DMS153 (cell line): ENCODE results near the gene AKAP6.

Experiments used
- DNase-seq: peaks from one replicate; lab custom pipeline; 2025; lab: John Stamatoyannopoulos, UW

AKAP6 gene

DNA sequence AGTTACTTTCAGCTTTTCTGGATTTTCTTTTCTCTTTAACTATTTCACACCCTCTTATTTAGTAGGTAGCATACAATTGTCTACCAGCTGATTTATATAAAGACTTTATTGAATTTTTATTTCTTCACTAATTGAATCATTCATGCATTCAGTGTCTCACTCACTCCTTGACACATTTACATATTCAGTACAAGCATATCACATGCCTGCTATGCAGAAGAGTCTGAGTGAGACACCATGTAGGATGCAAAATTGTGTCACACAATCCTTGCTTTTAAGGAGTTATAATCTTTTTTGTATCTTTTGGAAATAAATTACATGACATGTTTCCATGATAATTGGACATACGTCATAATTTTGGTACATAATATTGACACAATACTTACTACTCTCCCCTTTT is 83.0 kb downstream of the AKAP6 start:
- no peak for DNase-seq

DNA sequence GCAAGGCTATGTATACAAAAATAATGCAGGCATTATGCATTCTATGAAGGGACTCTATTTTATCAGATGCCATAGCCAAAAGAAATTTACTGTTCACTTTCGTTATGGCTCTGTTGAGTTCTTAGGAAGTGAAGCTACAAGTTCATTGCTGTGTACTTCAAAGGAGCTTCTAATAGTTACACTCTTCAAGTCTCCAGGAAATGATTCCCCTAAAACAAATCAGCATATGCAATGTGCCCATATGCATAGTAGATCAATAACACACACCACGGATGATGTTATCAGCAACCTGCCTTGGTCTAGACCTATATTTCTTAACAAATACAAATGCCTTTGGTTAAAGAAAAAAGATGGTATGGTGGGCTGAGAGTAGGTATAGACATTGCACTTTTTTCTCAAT is 83.4 kb downstream of the AKAP6 start:
- no peak for DNase-seq

DNA sequence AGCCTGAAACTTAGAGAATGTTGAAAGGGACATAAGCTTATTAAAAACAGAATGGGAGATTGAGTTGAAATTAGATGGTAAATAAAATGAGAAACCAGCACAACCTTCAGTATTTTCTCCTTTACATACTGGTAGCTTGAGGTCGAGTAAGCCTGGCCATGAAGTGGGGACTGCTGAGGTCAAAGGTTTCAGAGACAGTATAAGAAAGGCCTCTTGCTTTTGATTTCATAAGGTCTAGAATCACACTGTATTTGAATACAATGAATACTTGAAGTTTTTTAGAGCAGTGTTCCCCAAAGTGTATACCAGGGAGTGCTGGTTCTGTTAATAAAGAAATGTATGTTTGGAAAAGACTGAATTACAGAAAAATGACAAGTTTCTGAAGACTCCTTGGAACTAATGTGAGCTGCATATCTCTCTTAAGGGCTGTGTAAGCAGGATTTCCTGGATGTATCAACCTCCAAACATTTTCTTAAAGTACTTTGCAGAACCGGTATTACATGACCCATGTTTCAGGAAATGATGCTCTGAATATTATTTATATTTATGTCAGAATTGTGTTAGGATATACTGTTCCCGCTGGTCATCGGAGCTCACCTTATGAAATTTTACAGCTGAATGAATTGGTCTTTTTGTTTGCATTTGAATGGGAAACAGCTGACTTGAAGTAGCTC is 85.0 kb downstream of the AKAP6 start:
- no peak for DNase-seq

DNA sequence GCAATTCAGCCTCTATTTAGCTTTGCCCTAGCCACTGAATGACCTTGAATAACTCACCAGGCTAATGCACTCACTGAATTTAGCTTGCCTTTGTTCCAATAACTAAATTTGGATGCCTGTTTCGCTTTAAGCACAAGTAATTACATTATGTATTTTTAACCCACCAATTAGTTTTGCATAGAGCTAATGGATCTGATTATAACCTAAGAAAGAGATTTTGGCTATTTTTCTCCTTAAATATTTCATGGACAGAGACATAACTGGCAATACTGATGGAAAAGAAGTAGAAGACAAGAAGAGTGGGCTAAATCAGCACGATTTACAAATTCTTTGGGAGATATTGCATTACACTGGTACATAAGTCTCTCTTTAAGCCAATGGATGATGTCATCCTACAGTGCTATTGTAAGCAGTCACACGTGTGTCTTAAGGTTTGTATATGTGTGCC is 85.7 kb downstream of the AKAP6 start:
- DNase-seq: no peak

DNA sequence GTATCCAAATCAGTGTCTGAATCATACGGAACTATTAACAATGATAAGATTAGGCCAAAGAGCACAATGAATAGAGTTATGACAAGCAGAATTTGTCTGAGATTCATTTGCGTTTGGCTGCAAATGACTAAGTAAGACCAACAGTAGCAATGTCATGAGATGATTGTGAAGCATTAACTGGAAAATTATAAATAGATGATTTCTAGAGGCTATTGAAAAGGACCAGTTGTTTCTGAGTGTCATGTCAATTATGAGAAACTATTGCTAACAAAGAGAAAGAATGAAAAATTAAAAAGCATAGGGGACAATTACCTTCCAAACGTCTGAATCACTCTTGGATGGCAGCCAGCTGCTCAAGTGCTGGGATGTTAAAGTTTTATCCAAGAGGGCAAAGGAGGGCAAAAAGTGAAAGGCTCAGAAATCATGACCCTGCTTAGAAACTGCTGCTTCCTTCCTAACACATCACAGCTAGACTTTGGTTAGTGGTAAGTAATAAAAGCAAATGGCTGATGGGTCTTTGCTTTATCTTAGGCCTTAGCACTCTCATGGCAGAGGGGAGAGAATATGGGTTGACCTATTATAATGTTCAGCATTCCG is 89.0 kb downstream of the AKAP6 start:
- DNase-seq: no peak

DNA sequence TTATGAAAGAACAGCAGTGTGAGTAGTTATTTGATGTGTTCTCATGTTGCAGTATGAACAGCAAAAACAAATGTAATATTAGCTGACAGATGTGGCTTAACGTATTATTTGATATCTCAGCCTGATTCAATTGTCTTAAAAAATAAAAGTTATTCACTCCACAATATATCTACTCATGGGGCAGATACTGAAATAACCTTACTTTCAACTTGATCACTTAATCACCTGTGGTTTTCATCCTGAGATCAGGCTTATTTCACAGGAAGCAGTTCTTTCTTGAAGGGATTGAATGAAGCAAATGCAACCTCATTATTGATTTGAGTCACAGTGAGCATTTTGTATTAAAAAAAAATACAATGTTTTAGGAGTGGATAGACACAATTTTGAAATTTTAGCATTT is 90.3 kb downstream of the AKAP6 start:
- DNase-seq: no peak

DNA sequence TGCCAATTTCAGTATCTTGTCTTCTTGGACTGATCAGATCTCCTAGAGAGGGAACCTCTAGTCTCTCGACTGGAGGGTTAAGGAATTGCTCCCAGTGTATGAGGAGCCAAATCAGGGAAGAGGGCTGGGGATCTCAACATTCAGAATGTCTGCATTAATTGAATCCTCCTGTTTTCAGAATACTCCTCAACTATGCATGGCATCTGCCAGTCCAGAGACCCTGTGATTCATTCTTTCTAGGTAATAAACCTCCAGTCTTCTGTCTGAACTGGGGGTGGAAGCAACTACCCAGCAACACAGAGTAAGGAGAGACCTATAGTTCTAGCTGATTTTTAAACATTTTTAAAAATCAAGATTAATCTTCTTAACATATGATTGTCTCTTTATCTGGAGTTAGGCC is 92.7 kb downstream of the AKAP6 start:
- DNase-seq: no peak

DNA sequence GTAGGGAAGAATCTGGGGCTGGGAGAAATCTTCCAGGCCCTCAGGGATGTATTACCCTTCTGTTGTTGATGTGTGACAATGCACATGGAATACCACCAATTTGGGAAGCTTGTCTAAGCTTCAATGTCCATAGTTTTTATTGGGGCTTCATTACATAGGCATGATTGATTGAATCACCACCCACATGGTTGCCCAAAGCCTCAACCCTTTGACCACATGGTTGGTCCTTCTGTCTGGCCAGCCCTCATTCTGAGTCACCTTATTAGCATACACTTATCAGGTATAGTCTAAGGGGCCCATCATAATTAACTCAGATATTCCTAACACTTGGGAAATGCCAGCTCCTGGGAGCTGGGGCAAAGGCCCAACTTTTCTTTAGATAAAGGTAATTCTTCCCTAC is 93.3 kb downstream of the AKAP6 start:
- no peak for DNase-seq

DNA sequence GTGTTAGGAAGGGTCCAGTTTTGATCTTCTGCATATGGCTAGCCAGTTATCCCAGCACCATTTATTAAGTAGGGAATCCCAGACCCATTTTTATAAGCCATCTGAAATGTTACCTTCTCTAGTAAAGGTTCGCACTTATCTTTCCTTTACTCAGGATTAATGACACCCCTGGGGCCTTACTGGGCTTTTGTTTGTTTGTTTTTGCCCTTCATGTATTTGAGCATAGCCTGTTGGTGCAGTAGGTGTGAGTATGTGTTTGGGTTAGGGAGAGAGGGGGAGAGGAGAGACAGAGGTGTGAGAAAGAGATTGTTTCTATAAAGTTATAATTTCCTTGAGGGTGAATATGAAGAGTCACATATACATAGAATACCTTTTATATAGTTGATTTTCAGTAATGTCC is 96.9 kb downstream of the AKAP6 start:
- peak; percentile 61 for DNase-seq

DNA sequence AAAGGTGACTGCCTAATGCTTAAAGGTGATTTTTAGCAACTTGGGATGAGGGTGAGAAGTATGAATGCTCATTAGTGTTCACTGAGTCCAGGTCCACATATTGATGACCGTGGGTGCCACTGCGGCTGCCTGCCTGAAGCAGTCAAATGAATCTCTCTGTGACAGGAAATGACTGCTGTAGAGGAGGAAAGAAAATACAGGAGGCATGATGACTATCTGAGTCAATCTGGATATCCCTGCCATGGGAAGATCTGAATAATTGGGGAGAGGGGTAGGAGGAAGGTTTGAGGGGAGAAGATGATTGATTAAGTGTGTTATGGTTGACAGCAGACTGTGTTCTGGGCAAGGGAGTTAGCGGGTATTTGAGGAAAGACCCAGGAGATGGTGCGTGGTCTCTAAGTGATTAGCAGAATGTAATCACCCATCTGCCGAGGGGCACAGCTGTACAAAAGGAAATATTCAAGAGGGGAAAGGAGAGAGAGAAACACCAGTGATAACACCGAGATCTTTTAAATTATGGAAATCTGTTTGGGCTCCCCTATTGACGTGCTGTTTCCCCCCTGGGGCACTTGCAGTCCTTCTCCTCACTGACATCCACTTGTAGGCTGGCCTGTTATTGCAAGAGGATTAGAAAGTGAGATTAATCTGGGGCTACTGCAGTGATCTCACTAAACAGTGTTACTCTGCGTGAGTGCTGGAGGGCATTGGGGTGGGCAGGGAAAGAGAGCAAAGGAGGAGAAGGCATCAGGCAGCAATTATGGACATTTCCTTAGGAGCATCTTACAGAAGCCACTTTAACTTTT is 97.7 kb downstream of the AKAP6 start:
- peak; percentile 40 for DNase-seq

DNA sequence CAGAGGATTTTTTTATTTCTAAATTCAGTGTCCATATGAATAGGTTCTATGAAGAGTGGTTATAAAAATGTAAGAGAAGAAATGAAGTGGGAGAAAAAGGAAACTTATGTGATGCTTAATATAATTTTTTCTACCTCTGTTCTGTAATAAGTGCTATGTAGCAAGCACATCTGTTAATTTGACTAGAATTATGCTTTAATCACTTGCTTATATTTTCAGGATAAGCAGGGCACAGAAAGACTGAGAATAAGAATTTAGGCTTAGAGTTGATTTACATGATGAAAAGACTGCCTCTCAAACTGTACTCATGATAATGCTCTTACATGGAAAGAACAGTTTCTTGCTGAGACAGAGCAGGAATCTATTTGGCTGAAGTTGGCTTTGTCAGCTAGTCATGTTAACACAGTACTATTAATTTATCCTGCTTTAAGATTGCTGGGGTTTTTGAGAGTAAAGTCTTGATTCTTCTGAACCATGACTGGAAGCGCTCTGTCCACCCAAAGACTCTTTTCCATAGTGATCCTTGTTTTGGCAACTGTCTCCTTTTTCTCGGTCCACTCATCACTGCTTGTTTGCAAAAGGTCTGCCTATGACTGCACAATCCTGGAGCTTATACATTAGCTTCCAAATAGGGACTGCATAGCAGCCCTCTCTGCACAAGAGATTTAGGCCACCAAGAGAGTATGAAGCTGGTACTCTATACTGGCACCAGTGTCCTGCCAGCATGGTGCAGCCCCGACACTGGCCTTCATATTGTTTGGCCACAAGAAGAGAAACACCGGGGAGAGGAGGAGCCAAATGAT is 98.8 kb downstream of the AKAP6 start:
- no peak for DNase-seq

DNA sequence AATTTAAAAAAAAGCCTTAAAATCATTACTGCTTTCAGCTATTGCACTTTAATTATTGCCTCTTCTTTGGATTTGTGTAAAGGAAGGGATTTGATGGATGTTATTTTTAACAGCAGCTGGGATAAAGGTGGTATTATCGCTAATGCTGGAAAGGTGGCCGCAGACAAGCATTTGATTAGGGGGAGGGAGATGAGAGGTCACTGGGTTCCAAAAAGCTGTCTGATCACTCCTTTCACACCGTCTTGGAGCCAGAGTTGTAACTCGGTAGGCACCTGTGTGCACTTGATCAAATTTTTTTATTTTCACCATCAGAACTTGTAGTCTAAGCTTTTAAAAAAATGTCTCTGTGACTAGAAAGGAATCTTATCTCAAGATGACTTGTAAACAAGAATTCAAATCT is 99.8 kb downstream of the AKAP6 start:
- DNase-seq: no peak

DNA sequence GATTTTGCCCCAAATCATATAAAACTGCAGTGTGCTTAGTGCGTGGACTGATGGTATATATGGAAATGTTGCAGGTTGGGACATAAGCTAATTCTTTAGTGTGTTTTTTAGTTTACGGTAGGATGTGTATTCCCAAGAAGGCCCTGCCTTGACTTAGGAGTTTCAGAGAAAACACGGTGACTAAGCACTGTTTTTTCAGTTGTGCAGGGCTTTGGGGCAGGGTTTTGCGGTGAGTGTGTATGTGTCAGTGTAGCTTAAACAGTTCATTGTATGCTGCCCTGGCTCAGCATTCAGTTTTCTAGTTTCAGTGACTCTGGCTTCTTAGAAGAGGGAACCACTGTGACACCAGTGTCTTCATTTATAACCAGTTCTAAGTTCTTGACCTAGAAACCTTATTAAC is 101.2 kb downstream of the AKAP6 start:
- DNase-seq: no peak

DNA sequence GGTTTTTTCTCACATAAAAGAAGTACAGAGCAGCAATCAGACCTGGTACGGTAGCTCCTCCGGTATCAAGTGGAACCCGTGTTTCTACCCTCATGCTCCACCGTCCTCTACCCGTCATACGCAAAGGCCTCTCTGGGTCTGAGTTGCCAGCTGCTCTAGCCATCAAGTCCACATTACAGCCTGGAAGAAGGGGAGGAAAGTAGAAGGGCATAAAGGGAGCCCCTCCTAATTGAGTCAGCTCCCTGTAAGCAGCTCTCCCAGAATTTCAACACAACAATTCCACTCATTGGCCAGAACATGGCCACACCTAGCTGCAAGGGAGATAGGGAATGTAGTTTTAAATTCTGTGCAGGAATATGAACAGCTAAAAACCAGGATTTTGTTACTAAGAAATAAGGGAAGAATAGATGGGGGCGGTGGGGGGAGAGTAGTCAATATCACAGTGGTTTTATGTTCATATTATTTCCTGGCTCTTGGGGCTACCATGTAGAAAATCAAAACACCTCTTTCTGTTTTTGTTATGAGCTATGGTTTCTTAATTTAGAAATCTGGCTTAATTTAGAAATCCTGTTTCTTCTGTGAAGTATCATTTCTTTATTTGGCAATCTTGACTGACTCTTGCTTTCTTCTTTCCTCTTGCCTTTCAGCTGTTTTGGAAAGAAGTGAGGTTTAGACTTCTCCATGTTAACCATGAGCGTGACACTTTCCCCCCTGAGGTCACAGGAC is 103.9 kb downstream of the AKAP6 start:
- DNase-seq: no peak

DNA sequence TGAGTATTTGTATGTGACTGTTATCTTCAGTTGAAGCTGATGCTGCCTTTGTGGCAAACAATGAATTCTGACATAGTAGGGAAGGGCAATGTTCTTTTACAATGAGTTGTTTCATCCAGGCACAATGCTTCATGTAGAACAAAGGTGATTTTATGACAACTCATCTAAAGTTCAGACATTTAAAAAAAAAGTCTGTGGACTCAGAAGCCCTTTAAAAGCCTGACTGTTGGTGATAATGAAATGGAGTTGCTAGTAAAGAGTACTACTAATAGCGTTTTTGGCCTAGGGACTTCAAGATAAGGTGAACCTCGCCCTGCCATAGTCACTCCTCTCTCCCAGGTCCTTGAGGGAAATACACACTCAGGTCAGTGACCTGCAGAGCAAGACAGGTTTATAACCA is 105.1 kb downstream of the AKAP6 start:
- DNase-seq: no peak

DNA sequence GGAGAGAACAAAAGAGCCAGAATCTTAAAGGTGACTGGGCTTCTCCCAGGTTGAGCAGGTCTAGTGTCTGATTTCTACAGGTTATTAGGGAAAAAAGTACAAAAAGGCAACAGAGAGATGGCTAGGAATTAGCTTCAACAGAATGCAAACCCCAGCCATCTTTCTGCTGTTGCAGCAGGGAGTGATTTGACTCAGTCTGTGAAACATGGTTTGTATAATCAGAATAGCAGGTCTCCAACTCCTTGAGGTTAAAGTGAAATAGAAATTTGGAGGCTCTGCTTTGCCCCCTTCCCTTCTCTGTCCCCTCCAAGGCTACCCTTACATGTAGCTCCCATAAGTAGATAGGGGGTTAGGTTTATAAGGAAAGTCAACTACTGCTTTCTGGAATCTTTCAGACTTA is 105.8 kb downstream of the AKAP6 start:
- no peak for DNase-seq

DNA sequence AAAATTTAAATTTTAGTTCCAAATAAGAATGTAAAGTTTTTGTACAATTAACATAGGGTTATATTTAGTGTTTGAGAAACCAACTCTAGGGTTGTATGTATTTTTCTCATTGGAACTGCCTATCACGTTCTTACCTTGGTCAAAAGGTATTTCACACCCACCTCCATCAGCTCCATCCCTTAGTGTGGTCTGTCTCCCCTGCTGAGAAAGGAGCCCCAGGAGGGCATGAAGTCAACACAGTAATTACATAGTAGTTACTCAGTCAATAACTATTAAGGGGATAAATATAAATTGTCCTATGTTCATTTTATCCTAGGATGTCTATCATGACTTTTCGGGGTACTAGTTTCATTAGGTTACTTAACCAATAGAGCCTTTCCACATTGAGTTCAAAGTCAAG is 106.3 kb downstream of the AKAP6 start:
- DNase-seq: no peak

DNA sequence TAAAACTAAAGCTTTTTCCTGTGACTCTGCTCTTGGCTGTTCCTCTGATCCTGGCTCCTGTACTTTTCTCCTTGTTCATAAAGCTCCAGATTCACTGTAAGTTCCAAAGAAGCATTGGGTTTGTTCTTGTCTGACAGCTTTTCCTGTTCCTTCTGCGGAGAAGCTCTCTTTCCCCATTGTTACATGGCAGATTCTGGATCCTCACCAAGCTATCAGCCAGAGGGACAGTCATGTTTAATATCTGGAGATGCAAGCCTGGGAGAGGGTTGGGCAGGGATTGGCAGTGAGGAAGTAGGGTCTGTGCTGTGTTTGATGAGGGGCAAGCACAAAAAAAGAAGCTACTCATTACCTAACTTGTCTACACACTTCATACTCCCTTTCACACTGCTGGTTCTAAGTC is 107.9 kb downstream of the AKAP6 start:
- no peak for DNase-seq

DNA sequence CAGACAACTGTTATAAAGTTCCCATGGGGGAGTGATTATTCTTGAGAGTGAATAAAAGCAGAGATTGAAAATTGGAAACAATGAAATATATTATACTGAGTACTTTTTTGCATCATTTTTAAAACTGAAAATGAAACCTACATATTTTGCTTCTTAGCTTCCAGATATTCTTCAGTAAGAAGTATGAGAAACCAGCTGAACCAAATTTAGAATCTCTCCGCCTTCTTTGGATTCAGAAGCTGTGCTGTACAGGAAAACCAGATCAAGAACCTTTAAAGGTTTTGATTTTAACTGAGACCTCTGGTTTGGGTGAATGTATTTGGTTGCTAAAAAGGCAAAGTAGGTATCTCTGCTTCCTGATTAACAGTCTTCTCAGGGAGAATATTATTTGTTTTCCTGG is 109.4 kb downstream of the AKAP6 start:
- DNase-seq: no peak

DNA sequence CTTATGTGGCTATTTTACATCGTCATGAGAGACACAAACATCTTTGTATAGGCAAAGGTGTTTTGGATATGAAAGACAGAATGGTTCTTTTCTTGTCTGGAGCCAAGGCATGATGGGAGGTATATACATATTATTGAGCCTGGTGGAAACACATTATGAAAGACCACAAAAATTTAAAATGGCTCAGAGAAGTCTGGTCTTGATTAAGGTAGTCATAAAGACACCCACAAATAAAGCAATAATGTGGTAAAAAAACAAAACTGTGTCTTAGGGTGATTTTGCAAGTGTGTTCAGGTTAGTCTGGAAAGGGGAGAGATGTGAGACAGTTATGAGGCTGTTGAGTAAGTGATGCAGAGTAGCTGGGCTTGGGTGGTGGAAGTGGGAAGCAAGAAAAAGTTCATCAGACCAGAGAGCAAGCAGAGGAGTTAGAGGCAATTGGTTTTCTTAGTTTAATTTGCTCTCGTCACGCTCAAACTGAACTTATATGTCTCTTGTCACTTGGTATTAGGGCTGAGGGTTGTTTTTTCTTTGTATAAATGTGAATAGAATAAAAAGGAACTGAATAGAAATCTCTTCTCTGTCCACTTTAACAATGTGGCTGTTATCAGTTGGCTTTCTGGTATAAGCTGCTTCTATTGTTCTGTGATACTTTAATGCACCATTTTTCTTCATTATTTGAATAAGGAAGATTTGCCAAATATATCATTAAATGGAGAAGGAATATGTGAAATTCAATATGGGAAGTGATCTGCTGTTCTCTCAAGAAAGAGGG is 115.0 kb downstream of the AKAP6 start:
- no peak for DNase-seq

DNA sequence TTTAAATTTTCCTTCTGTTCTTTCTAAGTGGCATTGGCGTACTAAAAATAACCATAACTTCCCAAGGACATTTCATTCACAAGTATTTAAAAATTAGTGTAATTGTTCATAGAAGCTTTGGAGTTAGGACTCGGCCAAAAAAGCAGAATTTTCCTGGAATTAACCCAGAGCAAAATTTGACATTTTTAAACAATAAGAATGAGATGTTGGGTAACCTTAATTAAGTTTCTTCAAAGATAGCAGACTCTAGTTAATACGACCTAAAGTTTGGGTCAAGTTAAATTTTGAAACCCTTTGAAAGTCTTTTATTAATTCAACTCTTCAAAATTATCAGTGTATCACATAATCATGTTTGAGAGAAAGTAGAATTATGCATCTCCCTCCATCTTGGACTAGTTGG is 118.3 kb downstream of the AKAP6 start:
- DNase-seq: no peak
